NCI-H1048 (cell line): ENCODE data around the gene PDSS2.
"Not testable (repeated sequence)": the region's sequence is repeated elsewhere in the genome, so short reads cannot be mapped to it uniquely, and the experiment has no call there.

Experiments
- DNase-seq: peaks from one replicate; lab custom pipeline; 2025; lab: John Stamatoyannopoulos, UW

Gene PDSS2

DNA sequence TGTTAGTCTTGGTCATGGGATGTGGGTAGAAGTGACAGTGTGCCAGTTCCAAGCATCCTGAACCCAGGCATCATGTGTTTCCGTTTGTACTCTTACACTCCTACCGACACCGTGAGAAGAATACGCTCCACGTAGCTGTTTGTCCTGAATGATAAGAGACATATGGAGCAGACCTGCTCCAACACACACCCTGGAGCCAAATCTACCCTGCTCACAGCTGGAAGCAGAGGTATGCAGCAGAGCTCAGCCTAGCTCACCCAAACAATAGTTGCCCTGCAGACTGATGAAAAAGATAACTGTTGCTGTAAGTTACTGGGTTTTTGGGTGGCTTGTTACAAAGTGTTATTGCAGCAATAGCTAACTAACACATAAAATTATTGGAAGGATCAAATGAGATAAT lies 14.3 kb upstream of the PDSS2 start:
- DNase-seq, result no peak

DNA sequence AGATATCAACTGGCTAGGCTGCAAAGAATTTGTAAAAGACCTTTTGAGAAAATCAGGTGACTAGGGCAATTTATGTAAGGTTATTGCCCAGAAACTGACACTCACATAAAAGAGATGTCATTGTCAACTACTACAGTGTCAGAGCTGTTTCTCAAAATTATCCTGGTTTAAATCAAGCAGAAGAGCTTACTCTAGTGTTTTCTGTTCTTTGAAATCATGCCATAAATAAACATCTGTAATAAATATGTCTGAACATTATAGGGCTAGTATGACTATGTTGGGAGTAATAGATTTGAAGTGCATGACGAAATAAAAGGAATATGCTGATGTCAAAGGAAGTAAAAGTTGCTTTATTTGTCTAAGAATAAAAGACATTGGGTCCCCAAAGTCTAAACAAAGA lies 11.0 kb upstream of the PDSS2 start:
- DNase-seq, result no peak

DNA sequence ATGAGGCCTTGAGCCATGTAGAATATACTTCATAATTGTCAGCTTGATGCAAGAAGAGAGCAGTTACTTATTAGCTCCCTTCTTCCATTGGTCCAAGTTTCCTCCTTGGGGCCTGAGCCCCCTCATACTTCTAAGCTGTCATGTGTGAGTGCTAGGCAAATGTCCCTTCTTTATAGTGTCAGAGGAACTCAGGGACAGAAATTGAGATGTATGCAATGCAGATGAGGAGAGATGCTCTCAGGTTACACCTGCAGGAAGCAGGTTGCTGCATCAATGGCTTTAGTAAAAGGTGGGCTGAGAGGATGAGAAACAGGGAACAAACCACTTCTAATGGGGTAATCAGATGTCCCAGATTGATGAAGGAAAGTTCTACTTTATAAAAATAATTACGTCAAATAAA lies 6.7 kb upstream of the PDSS2 start:
- no peak for DNase-seq

DNA sequence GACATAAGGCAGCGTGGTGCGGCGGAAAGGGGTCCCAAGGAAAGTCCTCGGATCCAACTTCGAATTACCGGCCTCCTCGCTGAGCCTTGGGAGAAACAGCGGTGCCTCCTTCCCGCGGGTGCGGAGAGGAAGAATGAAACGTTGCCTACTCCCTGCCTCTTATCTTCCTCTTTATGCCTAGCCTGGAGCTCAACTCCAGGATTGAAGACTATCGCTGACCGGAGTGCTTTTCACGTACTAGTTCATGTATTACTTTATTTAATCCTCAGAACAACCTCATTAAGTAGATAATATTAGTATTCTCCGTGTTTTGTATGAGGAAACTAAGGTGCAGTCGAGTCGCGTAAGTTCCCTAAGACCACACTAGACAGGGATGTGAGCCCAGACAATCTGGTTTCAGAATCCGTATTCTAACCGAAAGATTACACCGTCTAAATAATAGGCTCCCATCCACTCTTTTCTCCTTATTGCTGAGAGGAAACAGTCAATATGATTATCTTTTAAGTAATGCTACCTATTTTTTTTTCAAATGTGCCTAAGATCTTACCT lies 793 bp upstream of the PDSS2 start:
- no peak for DNase-seq

DNA sequence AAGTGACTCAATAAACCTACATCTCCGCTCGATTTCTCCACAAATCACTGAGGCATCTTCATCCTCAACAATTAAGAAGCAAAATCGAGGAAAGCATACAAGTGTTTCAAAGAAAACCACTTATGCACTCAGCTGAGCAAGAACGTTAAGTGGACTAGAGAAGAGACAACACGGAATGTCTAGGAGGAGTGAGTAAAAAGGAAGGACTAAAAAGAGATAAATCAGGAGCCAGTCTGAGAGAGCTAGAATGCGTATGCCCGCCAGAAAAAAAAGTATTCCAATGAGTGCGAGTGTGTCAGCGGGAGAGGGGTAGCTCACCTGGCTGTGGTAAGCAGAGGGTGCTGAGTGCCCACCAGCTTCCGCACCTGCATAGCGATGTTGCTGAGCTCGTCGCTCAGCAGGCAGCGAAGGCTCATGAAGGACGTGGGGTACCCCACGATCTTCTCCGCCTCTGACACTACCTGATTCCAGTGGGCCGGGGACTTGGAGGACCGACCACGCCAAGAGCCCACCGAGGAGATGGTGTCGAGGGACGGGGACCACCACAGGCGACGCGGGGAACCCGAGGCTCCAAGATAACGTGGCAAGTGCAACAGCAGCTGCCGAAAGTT lies 587 bp downstream of the PDSS2 start:
- no peak for DNase-seq

DNA sequence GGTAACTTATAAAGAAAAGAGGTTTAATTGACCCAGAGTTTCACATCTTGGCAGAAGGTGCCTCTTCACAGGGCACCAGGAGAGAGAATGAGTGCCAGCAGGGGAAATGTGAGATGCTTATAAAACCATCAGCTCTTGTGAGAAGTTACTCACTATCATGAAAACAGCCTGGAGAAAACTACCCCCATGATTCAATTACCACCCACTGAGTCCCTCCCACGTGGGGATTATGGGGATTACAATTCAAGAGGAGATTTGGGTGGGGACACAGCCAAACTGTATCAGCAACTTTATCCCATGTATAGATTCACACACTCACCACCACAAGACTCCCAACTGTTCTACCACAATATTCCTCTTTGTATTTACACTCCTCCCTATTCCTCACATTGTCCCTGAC lies 10.6 kb downstream of the PDSS2 start:
- no peak for DNase-seq

DNA sequence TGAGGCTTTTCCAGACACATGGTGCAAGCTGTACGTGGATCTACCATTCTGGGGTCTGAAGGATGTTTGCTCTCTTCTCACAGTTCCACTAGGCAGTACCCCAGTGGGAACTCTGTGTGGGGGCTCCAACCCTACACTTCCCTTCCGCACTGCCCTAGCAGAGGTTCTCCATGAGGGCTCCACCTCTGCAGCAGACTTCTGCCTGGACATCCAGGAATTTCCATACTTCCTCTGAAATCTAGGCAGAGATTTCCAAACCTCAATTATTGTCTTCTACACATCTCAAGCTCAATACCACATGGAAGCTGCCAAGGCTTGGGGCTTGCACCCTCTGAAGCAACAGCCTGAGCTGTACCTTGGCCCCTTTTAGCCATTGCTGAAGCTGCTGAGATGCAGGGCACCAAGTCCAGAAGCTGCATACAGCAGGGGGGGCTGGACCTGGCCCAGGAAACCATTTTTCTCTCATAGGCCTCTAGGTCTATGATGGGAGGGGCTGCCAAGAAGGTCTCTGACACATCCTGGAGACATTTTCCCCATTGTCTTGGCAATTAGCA lies 11.6 kb downstream of the PDSS2 start:
- DNase-seq, result no peak

DNA sequence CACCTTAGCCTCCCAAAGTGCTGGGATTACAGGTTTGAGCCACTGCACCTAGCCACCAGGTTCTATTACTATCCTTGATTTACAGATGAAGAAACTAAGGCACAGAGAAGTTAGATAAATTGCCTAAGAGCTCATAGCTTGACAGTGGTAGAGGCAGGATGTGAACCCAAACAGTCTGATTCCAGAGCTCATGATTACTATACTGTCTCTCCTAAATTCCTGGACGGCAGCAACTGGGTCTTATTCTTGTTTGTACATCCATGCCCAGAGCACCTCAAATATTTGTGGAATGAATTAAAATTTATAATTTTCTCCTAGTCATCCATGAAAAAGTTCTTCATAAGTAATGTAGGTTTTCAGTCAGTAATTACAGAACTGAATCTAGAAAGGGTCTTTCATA lies 15.1 kb downstream of the PDSS2 start:
- DNase-seq, result no peak

DNA sequence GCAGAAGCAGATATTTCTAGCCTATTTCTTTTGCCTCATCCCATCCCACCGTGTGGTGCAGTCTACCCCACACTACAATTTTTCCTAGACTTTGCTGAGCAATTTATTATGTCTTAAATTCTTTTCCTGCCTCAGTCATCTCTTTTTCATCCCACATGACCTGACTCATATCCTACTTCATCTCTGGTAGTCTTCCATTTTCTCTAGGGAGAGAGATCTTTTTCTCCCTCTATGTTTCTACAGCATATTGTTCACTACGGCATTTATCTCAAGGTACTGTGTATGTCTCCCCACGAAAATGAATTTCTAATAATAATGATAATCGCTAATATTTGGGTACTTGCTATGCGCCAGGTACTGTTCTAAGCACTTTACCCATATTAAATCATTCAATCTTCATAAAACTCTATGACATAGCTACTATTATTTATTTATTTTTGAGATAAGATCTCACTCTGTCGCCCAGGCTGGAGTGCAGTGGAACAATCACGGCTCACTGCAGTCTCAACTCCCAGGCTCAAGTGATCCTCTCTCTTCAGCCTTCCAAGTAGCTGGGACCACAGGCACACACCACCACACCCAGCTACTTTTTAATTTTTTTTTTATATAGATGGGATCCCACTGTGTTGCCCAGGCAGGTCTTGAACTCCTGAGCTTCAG lies 15.6 kb downstream of the PDSS2 start:
- DNase-seq, result no peak

DNA sequence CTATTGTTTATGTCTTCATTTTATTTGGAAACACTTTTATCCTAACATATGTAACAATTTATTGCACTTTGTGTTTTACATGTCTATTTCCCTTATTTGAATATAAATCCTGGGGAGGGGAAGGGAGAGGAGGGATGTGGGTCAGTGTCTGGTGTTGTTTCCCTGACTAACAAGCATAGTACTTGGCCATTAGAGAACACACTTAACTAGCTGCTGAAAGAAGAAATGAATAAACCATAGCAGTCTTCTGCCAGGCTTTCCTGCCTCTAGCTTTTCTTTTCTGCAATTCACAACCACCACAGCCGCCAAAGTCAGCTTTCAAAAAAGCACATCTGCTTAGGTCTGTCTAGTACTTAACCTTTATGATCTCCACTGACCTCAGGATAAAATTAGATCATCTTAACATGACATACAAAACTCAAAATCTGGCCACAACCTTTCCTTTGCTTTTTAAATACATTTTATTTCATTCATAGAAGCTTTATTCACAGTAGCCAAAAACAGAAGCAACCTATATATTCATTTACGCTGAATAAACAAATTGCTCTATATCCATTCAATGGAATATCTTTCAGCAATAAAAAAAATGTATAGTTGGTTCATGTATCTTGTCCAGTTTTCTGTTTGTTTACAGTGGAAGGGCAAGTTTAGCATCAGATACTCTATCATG lies 16.3 kb downstream of the PDSS2 start:
- DNase-seq, result no peak

DNA sequence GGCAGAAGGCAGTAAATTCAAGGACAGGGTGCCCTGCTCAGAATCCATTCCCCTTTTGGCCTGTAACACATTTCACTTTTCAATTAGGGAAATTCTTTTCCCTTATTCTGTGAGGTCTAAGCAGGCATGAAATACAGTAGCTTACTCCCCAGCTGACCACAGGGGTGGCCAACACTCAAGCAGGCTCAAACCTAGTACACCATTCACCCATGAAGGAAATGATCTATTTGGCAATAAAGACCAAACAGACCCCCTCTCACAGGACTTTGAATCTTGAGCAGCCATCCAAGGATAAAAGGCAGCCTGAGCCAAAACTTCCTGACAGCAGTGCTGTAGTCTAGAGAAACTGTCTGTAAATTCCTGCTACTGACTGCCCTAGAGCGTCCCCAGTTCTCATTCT lies 17.7 kb downstream of the PDSS2 start:
- DNase-seq, result no peak

DNA sequence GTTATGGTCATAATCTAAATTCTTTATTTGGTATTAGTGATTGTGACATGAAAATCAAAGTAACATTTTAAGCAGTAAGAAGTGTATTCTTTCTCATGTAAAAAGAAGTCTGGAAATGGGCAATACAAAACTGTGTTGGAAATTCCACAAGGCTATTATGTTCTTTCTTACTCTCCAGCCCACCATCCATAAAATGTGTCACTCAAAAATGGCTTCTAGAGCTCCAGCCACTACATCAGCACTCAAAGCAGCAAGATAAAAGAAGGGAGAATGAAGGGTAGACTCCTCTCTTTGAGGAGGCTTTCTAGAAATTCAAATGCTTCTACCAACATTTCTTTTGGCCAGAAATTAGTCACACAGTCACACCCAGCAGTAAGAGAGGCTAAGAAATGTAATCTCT lies 18.4 kb downstream of the PDSS2 start:
- no peak for DNase-seq

DNA sequence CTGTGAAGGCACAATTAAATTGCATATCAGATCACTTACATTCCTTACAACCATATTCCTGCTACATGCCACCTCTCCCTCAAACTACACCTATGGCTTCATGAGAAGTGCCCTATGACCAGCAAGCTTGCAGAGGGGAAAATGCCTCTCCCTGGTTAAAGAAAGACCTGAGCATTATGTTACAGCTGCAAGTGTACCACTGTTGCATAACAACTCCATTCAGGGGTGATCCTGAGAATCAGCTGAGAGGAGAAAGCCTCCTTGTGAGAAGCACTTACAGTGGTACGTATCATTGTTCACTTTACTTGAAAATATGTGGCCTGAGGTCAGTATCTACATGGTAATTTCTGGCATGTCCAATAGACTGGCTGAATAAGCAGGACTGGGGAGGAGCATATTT lies 20.0 kb downstream of the PDSS2 start:
- DNase-seq, result no peak

DNA sequence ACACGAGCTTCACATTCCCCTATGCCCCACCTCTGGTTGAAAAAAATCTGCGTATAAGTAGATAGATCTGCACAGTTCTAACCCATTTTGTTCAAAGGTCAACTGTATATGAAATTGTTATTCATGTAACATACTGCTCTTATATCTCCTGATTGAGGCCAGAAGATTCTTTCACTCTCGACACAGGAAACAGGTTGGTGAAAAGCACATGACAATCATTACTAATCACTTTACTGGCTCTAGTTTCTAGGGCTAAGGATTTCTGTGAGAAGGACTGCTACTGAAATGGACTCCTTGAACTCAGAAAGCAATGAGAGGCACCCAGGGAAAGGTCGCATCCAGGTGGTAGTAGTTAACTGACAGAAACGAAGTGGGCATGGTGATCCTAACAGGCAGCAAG lies 21.7 kb downstream of the PDSS2 start:
- no peak for DNase-seq

DNA sequence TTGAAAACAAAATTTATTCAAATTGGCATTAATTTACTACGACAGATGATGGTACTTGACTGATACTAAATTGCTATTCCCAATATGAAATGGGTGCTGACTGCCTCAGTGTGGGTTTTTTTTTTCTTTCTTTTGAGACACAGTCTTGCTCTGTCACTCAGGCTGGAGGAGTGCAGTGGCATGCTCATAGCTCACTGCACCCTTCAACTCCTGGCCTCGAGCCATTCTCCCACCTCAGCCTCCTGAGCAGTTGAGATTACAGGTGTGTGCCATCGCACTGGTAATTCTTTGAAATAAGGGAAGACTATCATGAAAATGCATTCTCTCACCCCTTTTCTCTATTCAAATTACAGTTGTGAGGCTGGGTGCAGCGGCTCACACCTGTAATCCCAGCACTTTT lies 22.5 kb downstream of the PDSS2 start:
- no peak for DNase-seq

DNA sequence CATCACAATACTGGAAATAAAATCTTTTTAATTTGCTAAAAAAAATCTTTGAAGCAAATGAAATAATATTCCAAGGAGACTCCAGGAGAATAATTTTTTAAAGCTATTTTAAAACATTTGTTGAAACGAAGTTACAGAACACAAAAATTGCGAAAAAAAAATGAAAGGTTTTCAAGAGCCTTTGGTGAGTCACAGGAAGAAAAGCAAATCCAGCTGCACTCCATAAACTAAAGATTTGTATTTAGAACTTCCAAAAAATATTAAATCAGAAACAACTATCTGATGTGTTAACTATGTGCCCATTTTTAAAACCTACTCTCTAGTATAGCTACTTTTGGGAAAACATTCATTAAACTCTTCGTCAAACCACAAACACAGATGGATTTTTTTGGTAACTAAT lies 23.6 kb downstream of the PDSS2 start:
- no peak for DNase-seq

DNA sequence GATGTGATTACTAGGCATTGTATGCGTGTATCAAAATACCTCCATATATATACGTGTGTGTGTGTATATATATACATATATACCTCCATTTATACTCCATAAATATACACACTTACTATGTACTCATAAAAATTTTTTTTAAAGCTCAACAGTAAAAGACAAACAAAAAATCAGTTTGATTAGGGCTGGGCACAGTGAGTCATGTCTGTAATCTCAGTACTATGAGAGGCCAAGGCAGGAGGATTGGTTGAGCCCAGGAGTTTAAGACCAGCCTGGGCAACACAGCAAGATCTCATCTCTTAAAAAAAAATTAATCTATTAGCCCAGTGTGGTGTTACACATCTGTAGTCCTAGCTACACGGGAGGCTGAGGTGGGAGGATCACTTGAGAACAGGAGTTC lies 24.6 kb downstream of the PDSS2 start:
- no peak for DNase-seq

DNA sequence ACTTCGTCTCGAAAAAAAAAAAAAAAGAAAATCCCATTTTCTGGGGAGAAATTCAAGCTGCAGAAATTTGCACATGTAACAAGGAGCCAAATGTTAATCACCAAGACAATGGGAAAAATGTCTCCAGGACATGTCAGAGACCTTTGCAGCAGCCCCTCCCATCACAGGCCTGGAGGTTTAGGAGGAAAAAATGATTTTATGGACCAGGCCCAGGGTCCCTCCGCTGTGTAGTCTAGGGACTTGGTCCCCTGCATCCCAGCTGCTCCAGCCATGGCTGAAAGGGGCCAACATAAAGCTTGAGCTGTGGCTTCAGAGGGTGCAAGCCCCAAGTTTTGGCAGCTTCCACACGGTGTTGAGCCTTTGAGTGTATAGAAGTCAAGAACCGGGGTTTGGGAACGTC lies 33.4 kb downstream of the PDSS2 start:
- not testable (repeated sequence) for DNase-seq

DNA sequence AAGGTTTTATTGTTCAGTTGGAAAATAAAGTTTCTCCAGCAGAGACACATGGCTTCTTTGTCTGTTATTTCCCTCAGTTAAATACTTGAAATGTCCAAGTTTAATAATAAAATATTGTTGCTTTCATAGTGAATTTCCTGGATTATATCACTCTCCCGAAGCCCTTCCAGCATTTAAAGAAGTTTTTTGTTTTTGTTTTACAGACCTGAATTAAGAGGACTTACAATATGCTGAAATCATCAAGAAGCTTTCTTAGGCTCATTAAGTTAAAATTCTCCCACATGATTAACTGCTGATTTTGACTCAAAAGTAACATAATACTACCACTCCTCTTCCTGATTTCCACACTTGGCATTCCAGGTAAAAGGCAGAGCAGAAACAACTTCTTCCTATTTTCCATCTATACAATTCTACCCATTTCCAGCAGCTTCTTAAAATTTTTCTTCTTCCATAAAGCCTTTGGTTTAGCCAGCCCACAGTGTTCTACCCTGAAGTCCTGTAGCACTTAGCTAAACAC lies 35.8 kb downstream of the PDSS2 start:
- DNase-seq, result no peak

DNA sequence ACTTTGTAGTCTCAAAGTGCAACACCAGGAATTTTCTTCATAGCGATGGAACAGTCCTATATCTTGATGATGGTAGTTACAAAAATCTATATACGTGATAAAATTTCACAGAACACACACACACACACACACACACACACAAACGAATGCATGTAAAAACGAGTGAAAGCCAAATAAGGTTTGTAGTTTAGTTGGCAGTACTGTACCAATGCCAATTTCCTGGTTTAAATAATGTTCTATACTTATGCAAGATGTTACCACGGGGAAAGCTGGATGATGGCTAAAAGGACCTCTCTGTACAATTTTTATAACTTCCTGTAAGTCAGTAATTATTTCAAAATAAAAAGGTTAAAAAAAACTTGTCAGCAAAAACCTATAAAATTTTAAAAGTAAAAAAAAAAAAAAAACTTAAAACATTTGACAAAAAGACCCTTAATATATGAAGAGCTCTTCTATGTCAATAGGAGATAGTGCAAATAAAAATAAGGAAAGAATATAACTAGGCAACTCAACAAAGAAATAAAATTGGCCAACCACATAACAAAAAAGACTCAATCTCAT lies 37.6 kb downstream of the PDSS2 start:
- no peak for DNase-seq

DNA sequence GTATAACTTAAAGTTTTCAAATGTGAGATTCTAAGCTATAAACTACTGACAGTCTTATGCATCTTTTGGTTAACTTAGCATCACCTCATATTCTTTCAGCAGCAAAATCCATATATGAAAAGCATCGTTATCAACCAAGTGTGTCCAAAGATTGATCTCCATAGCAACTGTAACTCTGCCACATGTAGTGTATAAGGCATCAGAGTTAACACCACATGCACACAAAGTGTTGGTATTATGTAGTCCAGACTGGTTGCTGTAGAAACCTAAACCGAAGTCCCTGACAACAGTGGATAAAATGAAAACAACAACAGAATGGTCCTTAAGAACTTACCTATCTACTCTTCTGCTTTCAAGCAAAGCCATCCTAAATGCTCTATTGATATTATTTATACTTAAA lies 39.6 kb downstream of the PDSS2 start:
- DNase-seq, result no peak

DNA sequence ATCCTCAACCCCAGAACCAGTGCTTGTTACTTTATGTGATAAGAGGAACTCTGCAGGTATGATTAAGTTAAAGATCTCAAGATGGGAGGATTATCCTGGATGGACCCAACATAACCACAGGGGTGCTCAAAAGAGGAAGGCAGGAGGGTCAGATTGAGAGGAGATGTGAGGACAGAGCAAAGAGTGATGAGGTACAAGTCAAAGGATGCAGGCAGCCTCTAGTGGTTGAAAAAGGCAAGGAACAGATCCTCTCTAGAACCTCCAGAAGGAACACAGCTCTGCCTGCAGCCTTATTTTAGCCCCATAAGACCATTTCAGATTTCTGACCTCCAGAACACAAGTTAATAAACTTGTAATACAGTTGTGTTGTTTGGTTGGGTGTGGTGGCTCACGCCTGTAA lies 41.2 kb downstream of the PDSS2 start:
- DNase-seq, result no peak

DNA sequence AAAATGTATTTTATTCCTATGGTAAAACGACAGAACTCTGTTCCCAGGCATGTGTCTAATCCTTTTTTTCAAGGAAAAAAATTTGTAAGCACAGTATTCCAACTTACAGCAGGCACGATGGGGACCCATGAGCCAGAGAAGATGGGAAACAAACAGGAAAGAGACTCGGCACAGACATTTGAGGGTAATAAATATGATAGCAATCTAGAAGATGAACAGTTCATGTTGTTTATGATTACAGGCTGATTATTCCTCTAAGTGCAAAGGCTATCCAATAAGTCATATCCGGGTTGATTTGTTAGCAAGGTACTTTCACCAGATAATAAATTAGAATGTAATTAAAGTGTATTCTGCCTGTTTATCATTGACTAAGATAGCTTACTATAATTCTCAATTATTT lies 43.2 kb downstream of the PDSS2 start:
- DNase-seq, result no peak
